Esophagus mucosa (tissue), 1 donor: ENCODE data around the gene TGFBR1. TPM values are rescaled to one million over a fixed set of nuclear protein-coding genes. Genes with fewer than 3 reads are reported as not detected.
"Not testable (repeated sequence)": the region's sequence is repeated elsewhere in the genome, so short reads cannot be mapped to it uniquely, and the experiment has no call there.

Experiments
- ATAC-seq: fragments of 200-7000 bp; cut with Tn5 transposase; one replicate; pipeline ENCODE4 v1.9.1; 2020
- total RNA-seq: library from RNA; stranded (reverse); gene quantifications from one replicate; pipeline ENCODE4 v1.2.4, GENCODE V29; 2023
- donor health status: DM: yes; HTN: yes; CAD: no.

TGFBR1 gene
- total RNA-seq, 1 donor from 2014 or later: 31.5 TPM

DNA sequence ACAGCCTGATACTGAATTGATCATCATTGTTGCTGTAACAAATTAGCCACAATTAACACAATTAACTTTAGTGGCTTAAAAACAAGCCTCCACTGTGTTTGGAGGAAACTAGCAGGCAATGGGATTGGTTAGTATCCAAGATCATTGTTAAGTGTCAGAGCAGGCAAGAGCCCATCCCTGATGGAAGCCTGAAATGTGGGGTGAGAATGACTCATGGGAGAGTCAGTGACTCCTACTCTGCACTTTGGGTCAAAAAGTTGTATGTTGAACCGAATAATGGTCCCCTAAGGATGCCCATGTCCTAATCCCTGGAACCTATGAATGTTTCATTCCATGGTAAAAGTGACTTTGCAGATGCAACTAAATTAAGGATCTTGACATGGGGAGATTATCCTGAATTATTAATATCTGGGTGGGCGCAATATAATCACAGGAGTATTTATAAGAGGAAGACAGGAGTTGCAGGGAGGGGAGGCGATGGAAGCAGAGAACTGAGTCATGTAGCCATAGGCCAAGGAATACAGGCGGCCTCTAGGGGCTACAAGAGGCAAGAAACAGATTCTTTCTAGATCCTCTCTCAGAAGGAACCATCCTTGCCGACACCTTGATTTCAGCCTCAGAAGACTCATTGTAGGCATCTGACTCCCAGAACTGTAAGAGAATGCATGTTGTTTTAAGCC lies 88.0 kb downstream of the TGFBR1 start:
- no peak for ATAC-seq

- no peak for ATAC-seq
Observed at GRCh38 chr9:99193466-99193821, 88.5 kb downstream of the TGFBR1 start.

- not testable (repeated sequence) for ATAC-seq
Observed at GRCh38 chr9:99196484-99196883, 91.6 kb downstream of the TGFBR1 start.

DNA sequence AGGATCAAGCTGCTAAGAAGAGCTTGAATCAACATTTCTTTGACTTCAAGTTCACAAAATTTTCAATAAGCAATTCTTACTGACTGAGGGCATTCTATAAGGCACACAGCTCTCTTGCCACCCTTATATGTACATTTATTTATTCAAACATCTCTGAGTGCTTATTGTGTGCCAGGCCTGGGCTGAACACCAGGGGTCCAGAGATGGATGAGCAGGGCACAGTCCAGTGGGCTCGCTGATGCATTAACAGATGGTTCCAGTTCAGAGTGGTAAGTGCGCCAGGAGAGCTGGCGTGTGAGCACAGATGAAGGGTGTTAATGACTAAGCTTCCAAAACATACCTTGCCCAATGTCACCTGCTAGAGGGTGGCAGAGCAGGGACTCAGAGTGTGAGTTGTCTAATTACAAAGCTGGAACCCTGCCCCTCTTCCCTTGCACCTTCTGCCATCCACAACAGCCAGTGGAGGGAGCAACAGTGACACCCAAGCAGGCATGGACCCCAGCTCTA lies 92.3 kb downstream of the TGFBR1 start:
- ATAC-seq: no peak

DNA sequence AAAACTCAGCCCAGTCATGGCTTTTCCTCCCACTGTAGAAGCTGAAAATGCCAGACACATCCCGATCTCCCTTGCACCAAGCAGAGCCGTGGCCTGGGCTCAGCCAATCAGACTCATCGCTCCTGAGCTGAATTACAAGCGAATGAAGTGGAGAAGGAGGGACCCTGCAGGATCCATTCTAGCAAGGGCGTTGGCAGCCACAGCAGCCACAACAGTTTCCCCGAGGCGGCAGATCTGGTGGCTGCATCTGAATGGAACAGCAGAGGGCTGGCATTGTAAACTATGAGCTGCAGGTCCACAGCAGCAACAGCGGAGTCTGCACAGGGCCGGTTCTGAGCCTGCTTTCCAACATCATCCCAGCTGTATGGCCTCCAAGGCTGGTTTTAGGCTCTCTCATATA lies 93.1 kb downstream of the TGFBR1 start:
- ATAC-seq: no peak

- no peak for ATAC-seq
Observed at GRCh38 chr9:99199938-99200539, 95.1 kb downstream of the TGFBR1 start.

GRCh38 chr9:99201603-99202002 lies 96.7 kb downstream of the TGFBR1 start:
- no peak for ATAC-seq

Other genes starting within 250 kb of the TGFBR1 start
- gene COL15A1, start 161.2 kb upstream of the TGFBR1 start, total RNA-seq: 7.5 TPM
- 12.2 TPM for gene ALG2, start 116.8 kb downstream of the TGFBR1 start, total RNA-seq
- 75.8 TPM for gene SEC61B, start 117.2 kb downstream of the TGFBR1 start, total RNA-seq